ENCODE data around the gene AFAP1L1. TPM values are rescaled to one million over a fixed set of nuclear protein-coding genes. Genes with fewer than 3 reads are reported as not detected.

AFAP1L1 gene
- total RNA-seq, 1 experiment from 2014 or later, result 19.6 TPM

DNA sequence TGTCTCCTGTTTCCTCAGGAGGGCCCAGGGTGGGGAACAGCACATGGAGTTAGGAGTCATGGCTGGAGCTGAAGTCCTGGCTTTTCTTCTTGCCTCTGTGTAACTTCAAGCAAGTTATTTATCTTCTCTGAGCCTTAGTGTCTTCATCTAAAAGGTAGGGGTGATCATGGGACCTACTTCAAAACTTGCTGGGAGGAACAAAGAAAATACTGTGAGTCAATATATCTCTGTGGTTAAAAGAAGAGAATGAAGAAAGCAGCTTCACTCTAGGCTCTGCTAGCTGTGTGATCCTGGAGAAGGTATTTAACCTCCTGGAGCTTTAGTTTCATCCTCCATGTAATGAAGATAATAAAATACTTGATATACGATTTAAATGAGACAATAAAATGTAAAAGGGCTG is 26.5 kb downstream of the AFAP1L1 start:
- H3K4me1 ChIP-seq (ENCODE audit: insufficient read depth, low read length), result no peaks in the 10 kb centered on the region
- H3K9me2 ChIP-seq (replicated peaks; ENCODE audit: low read length), result no peaks in the 10 kb centered on the region
- H3K27me3 ChIP-seq (ENCODE audit: low read length), result no peaks in the 10 kb centered on the region
- intact Hi-C loops (cut with micrococcal nuclease), result no loop called here
- H3K79me2 ChIP-seq (ENCODE audit: low read length), result no peaks in the 10 kb centered on the region
- no peak overlapping the region for H3K27ac ChIP-seq (ENCODE audit: low read length)
- no peak overlapping the region for H3K9ac ChIP-seq (ENCODE audit: low read length)
- no peak overlapping the region for H3K4me2 ChIP-seq (ENCODE audit: low read length)
- CTCF ChIA-PET, result no interaction called here
- H3K36me3 ChIP-seq (ENCODE audit: low read depth, low read length), result no peaks in the 10 kb centered on the region
- no peak overlapping the region for H3K4me3 ChIP-seq (ENCODE audit: low read length)
- POLR2A ChIA-PET (ENCODE audit: unreplicated experiment), result interaction anchor here (0.6 kb wide), 1 partner anchor 19 kb away, joined by 3 read pairs; no protein-coding TSS in a partner anchor
- H3K9me3 ChIP-seq (ENCODE audit: low read length), result no peaks in the 10 kb centered on the region
- H3F3A ChIP-seq (ENCODE audit: low read length, unreplicated experiment), result no peaks in the 10 kb centered on the region
- ATAC-seq, result no peak
- no peak for TF ChIP-seq EZH2 (IDR thresholded peaks at IDR 0.05; ENCODE audit: low read length, unreplicated experiment)
- no peak for TF ChIP-seq EZH2phosphoT487 (IDR thresholded peaks at IDR 0.05; ENCODE audit: borderline replicate concordance, low read length)
- no peak for TF ChIP-seq CTCF (conservative IDR thresholded peaks at IDR 0.05; ENCODE audit: low read depth, low read length)
- H2AFZ ChIP-seq (ENCODE audit: low read length), result no peak overlapping the region
- no TSS peak for BruUV-seq (replicated peaks)
- no peak for DNase-seq
- no peaks in the 10 kb centered on the region for H4K20me1 ChIP-seq (ENCODE audit: low read length)

GRCh38 chr5:149298842-149299404 is 27.3 kb downstream of the AFAP1L1 start:
- no peak for ATAC-seq
- BruUV-seq (replicated peaks), result no TSS peak
- CTCF ChIA-PET, result no interaction called here

More at GRCh38 chr5:149298842-149299404, 27.3 kb downstream of the AFAP1L1 start:
- H3K36me3 ChIP-seq (ENCODE audit: low read depth, low read length), result no peaks in the 10 kb centered on the region
- H3K9ac ChIP-seq (ENCODE audit: low read length), result no peak overlapping the region
- no peaks in the 10 kb centered on the region for H3K9me3 ChIP-seq (ENCODE audit: low read length)
- H3K4me1 ChIP-seq (ENCODE audit: insufficient read depth, low read length), result no peaks in the 10 kb centered on the region
- H3K27ac ChIP-seq (ENCODE audit: low read length), result no peak overlapping the region
- H3F3A ChIP-seq (ENCODE audit: low read length, unreplicated experiment), result no peaks in the 10 kb centered on the region
- intact Hi-C loops (cut with micrococcal nuclease), result no loop called here
- POLR2A ChIA-PET (ENCODE audit: unreplicated experiment), result interaction anchor here (0.6 kb wide), 1 partner anchor 71 kb away, joined by 3 read pairs; no protein-coding TSS in a partner anchor
- no peak for DNase-seq
- H4K20me1 ChIP-seq (ENCODE audit: low read length), result no peaks in the 10 kb centered on the region
- TF ChIP-seq EZH2 (IDR thresholded peaks at IDR 0.05; ENCODE audit: low read length, unreplicated experiment), result no peak
- no peak for TF ChIP-seq CTCF (conservative IDR thresholded peaks at IDR 0.05; ENCODE audit: low read depth, low read length)
- no peak for TF ChIP-seq EZH2phosphoT487 (IDR thresholded peaks at IDR 0.05; ENCODE audit: borderline replicate concordance, low read length)
- no peak overlapping the region for H3K4me2 ChIP-seq (ENCODE audit: low read length)
- H3K27me3 ChIP-seq (ENCODE audit: low read length), result no peaks in the 10 kb centered on the region
- H3K4me3 ChIP-seq (ENCODE audit: low read length), result no peak overlapping the region
- no peaks in the 10 kb centered on the region for H3K79me2 ChIP-seq (ENCODE audit: low read length)
- no peak overlapping the region for H2AFZ ChIP-seq (ENCODE audit: low read length)
- H3K9me2 ChIP-seq (replicated peaks; ENCODE audit: low read length), result no peaks in the 10 kb centered on the region
